ENCODE measurements around the gene CARD6. TPM values are rescaled to one million over a fixed set of nuclear protein-coding genes. Genes with fewer than 3 reads are reported as not detected.

CARD6 gene
- total and polyA plus RNA-seq, 2 of the 13 experiments (the other 11 are each of a cell fraction or from before 2014, with no cell fraction given): 0.33 to 1.4 TPM

- POLR2A ChIA-PET: interaction anchor here (0.7 to 2.2 kb wide), 4 partner anchors 11 to 43 kb away, joined by 4 to 6 read pairs (median 4); partner anchors contain the start of gene PRKAA1
- Histone ChIP-seq H3K27me3 (ENCODE audit: control insufficient read depth in 1 of 2, insufficient read depth in 2 of 2, low read length in 2 of 2) (no peaks in the 10 kb centered on the region), H3K9me3 (ENCODE audit: low read length) (no peaks in the 10 kb centered on the region), H3K4me2 (ENCODE audit: low read depth, low read length) (no peak overlapping the region), H3K27ac (ENCODE audit: extremely low read length, insufficient read depth, low read length) (no peak overlapping the region), H4K20me1 (ENCODE audit: insufficient read depth, low read length) (peaks cover 48% of the 10 kb centered on the region), H3K9ac (ENCODE audit: insufficient read depth, low read depth, low read length) (no peak overlapping the region), H3K79me2 (ENCODE audit: insufficient read depth, low read length) (peaks cover 1% of the 10 kb centered on the region), H3K4me3 (replicated peaks in 1 of 3; ENCODE audit: insufficient read depth in 1 of 3, low read depth in 2 of 3, low read length in 3 of 3) (no peak overlapping the region), H2AFZ (ENCODE audit: low read length) (no peak overlapping the region), H3K4me1 (ENCODE audit: insufficient read depth, low read length) (peaks cover 26% of the 10 kb centered on the region), H3K36me3 (replicated peaks in 1 of 2; ENCODE audit: control insufficient read depth in 1 of 2, insufficient read depth in 2 of 2, low read length in 2 of 2) (peaks cover 16 to 55% of the 10 kb centered on the region in 2 experiments)
- no peak for DNase-seq (ENCODE audit: low spot score)
- no peak for FAIRE-seq
- ATAC-seq: no peak
- WGBS (ENCODE audit: low lambda C conversion rate): 96% methylated on average over 14 of the region's 14 CpGs
- CTCF ChIA-PET (ENCODE audit: low intra/inter-chr PET ratio, low total read pairs): no interaction called here
- in situ Hi-C loops (cut with HindIII; ENCODE audit: extremely low pct_ligation_motif_present, low pct_unique_long_range_greater_than_20kb): no loop called here
- TF ChIP-seq POLR2G (IDR thresholded peaks at IDR 0.05; ENCODE audit: low read depth, low read length) (peak; percentile 15; the same call in 1 of the 2 replicates), AGO2 (optimal IDR thresholded peaks at IDR 0.05; ENCODE audit: low read depth, low read length) (peak; percentile 63), POLR2A (IDR thresholded peaks at IDR 0.05; ENCODE audit: insufficient read depth in 1 of 2, low read depth in 2 of 2, low read length in 2 of 2) (peak in 1 of 2 experiments; percentile 23; a peak in 1 of 4 replicates), HIVEP1 (CRISPR knock-in tag; IDR thresholded peaks at IDR 0.05) (no peak), SETDB1 (CRISPR knock-in tag; IDR thresholded peaks at IDR 0.05; ENCODE audit: borderline replicate concordance) (no peak), CBX5 (CRISPR knock-in tag; IDR thresholded peaks at IDR 0.05; ENCODE audit: borderline replicate concordance) (no peak), RBFOX2 (IDR thresholded peaks at IDR 0.05; ENCODE audit: low read depth, low read length) (peak; percentile 20)
- no TSS peak for BruUV-seq (replicated peaks)
- intact Hi-C loops (cut with micrococcal nuclease; ENCODE audit: unreplicated experiment): no loop called here
Observed at GRCh38 chr5:40827188-40827977, 13.8 kb upstream of the CARD6 start.

DNA sequence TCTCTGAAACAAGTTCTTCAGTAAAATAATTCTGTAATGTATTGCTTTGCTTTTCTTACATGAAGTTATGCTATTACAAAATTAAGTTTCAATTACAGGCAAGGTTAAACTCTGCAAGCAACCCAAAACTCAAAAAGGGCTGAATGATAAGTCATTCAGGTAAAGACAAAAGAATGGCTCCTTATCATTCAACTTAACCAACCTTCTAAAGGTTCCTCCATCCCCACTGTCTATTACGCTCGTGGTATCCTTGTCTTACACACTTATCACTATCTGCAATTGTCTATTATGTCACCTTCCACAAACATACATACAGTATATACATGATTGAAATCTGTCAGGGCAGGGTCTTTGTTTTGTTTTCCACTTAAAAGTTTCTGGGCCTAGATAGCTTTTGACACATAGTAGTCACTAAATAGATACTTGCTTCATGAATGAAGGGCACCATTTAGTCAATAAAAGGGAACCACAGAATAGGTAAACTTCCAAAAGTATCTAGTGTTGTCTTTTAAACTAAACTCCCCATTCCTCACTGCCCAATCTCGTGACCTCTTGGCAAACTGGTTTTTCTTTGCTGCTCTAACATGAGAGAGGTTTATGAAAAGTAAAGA, 13.0 kb upstream of the CARD6 start:
- ATAC-seq: no peak
- CTCF ChIA-PET (ENCODE audit: low intra/inter-chr PET ratio, low total read pairs): no interaction called here
- POLR2A ChIA-PET: no interaction called here
- FAIRE-seq: no peak
- H3K9me3 ChIP-seq (ENCODE audit: low read length): no peaks in the 10 kb centered on the region
- 93% methylated on average over 3 of the region's 3 CpGs for WGBS (ENCODE audit: low lambda C conversion rate)
- intact Hi-C loops (cut with micrococcal nuclease; ENCODE audit: unreplicated experiment): no loop called here
- no peak for DNase-seq (ENCODE audit: low spot score)
- peaks cover 34% of the 10 kb centered on the region for H3K4me1 ChIP-seq (ENCODE audit: insufficient read depth, low read length)
- in situ Hi-C loops (cut with HindIII; ENCODE audit: extremely low pct_ligation_motif_present, low pct_unique_long_range_greater_than_20kb): no loop called here
- no peaks in the 10 kb centered on the region for H3K27me3 ChIP-seq (ENCODE audit: control insufficient read depth in 1 of 2, insufficient read depth in 2 of 2, low read length in 2 of 2)
- TF ChIP-seq RBM22 (optimal IDR thresholded peaks at IDR 0.05; ENCODE audit: low read length) (peak; percentile 17), RBAK (CRISPR knock-in tag; IDR thresholded peaks at IDR 0.05) (no peak), MBD4 (IDR thresholded peaks at IDR 0.05; ENCODE audit: borderline replicate concordance, low read length) (0 out of 2 replicates have a peak, but pooled peaks have one; percentile 25), POLR2AphosphoS5 (IDR thresholded peaks at IDR 0.05; ENCODE audit: low read depth, low read length) (peak; percentile 24; the same call in 1 of the 2 replicates), POLR2A (IDR thresholded peaks at IDR 0.05; ENCODE audit: insufficient read depth in 1 of 2, low read depth in 2 of 2, low read length in 2 of 2) (peak in 1 of 2 experiments; percentile 50; a peak in 1 of 4 replicates), RBFOX2 (IDR thresholded peaks at IDR 0.05; ENCODE audit: low read depth, low read length) (peak; percentile 60)
- H3K4me2 ChIP-seq (ENCODE audit: low read depth, low read length): no peak overlapping the region
- H3K79me2 ChIP-seq (ENCODE audit: insufficient read depth, low read length): peaks cover 9% of the 10 kb centered on the region
- no peak overlapping the region for H3K27ac ChIP-seq (ENCODE audit: extremely low read length, insufficient read depth, low read length)
- peaks cover 16 to 62% of the 10 kb centered on the region in 2 experiments for H3K36me3 ChIP-seq (replicated peaks in 1 of 2; ENCODE audit: control insufficient read depth in 1 of 2, insufficient read depth in 2 of 2, low read length in 2 of 2)
- no peak overlapping the region for H2AFZ ChIP-seq (ENCODE audit: low read length)
- H3K4me3 ChIP-seq (replicated peaks in 1 of 3; ENCODE audit: insufficient read depth in 1 of 3, low read depth in 2 of 3, low read length in 3 of 3): no peak overlapping the region
- no peak overlapping the region for H3K9ac ChIP-seq (ENCODE audit: insufficient read depth, low read depth, low read length)
- BruUV-seq (replicated peaks): no TSS peak
- H4K20me1 ChIP-seq (ENCODE audit: insufficient read depth, low read length): peaks cover 55% of the 10 kb centered on the region
